ENCODE data around the gene GALNT1.

Gene GALNT1

GRCh38 chr18:35619464-35619863 lies 37.9 kb downstream of the GALNT1 start:
- DNase-seq = no peak

GRCh38 chr18:35619941-35620340 lies 38.4 kb downstream of the GALNT1 start:
- no peak for DNase-seq

DNA sequence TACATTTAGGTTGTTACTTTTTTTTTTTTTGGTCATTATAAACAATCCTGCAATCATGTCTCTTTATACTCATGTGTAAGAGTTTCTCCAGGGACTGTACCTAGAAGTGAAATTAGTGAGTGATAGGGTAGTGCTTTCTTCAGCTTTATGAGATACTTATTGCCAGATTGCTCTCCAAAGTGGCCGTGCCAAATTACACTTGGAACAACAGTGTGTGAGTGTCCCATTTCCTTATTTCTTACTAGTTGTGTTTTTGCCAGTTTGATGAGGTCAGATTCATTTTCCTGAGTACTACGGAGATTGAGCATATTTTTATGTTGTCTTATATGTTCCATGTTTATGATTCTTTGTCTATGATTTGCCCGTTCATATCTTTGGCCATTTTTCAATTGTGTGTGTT lies 39.2 kb downstream of the GALNT1 start:
- DNase-seq = no peak

- no peak for DNase-seq
Observed at GRCh38 chr18:35623255-35623654, 41.7 kb downstream of the GALNT1 start.

DNA sequence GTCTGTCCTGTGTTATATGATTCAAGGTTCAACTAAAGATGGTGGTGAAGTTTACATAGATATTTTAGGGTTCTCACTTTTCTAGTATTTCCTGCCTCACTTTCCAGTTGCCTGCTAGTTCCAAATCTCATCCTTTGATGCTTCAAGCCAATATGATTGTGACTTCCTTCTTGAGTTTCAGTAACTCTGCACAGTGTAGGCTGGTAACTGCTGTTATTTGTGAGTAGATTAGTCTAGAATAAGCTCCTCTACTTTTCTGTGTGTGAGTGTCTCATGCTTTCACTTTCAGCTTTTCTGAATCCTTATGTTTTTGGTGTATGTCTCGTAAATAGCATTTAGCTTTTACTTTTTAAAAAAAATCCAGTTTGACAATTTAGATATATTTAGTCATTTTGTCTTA lies 42.6 kb downstream of the GALNT1 start:
- DNase-seq = no peak

GRCh38 chr18:35625232-35625631 lies 43.7 kb downstream of the GALNT1 start:
- DNase-seq = no peak

GRCh38 chr18:35633761-35634160 lies 52.2 kb downstream of the GALNT1 start:
- no peak for DNase-seq

DNA sequence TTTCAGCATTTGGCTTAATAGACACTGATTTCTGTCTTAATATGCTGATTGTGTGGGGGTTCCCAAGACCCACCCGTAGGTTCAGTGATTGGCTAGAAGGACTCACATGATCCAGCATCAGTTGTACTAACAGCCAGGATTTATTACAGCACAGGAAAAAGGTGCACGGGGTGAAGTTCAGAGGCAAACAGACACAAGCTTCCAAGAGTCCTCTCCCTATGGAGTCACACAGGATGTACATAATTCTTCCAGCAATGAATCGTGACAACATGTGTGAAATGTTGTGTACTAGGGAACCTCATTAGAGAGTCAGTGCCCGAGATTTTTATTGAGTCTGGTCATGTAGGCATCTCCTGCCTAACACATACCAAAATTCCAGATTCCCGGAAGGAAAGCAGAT lies 52.8 kb downstream of the GALNT1 start:
- DNase-seq = no peak

DNA sequence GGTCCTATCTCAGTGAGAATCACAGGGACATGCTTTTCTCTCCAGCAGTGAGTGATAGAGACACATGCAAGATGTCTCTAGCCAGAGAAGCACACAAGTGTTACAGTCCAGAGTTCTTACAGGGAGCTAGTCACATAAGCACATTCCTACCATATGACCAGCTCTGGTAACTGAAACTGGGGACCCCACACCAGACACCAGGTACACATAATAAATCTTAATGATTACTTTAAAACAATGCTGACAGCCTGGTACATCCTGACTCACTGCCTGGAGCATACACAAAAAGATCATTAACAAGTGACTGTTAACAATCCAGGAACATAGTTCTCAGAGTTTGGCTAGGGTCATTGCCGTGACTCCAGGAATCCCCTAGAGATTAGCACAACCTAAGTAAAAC lies 53.6 kb downstream of the GALNT1 start:
- DNase-seq = no peak

GRCh38 chr18:35637227-35637626 lies 55.7 kb downstream of the GALNT1 start:
- no peak for DNase-seq

DNA sequence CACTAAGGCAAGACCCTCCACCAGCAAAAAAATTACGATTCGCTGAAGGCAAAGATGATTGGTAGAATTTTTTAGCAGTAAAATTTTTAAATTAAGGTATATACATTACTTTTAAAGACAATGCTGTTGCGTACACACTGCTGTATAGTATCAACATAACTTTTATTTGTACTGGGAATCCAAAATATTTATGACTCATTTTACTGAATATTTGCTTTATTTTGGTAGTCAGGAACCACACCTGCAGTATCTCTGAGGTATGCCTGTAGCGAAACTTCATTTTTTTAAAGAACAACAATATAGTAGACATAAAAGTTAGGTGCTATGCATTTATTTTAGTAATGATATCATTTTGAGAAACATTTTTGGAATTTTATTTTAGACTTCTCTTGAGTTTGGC lies 57.8 kb downstream of the GALNT1 start:
- no peak for DNase-seq

GRCh38 chr18:35641467-35641866 lies 59.9 kb downstream of the GALNT1 start:
- DNase-seq = no peak

DNA sequence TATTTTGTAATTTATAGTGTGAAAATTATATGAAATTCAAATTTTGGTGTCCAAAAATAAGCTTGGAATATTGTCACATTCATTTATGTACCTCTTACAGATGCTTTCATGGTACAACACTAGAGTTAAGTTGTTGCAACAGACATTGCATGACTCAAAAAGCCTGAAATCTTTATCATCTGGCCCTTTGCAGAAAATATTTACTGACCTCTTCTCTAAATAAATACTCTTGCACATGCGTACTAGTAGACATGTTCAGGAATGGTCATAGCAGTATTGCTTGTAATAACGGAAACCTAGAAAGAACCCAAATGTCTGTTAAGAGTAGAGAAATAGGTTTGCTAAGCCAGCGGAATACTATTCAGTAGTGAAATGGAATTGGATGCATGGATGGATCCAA lies 60.4 kb downstream of the GALNT1 start:
- no peak for DNase-seq

- no peak for DNase-seq
Observed at GRCh38 chr18:35642802-35643201, 61.3 kb downstream of the GALNT1 start.

GRCh38 chr18:35646449-35646848 lies 64.9 kb downstream of the GALNT1 start:
- DNase-seq = no peak

GRCh38 chr18:35653392-35654135 lies 72.0 kb downstream of the GALNT1 start:
- no peak for DNase-seq

DNA sequence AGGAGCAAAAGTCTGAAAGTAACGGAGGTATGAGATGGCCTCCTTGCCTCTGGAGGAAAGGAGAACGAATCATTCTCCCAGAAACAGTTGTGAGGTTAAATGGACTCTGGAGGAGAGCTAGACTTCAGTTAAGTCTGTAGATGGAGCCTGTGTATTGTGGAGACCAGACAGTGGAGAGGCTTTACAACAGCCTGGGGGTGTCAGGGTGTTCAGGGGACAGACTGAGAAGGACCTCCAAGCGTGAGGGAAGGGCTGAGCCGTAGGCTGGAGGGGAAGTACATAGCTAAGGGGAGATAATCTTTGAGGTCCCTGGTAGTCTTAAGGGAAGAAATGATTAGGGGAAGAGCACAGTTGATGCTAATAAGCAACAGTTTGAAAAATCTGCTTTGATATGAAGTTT lies 76.6 kb downstream of the GALNT1 start:
- no peak for DNase-seq

- no peak for DNase-seq
Observed at GRCh38 chr18:35661483-35662146, 80.1 kb downstream of the GALNT1 start.

- DNase-seq = no peak
Observed at GRCh38 chr18:35662293-35663062, 80.9 kb downstream of the GALNT1 start.

DNA sequence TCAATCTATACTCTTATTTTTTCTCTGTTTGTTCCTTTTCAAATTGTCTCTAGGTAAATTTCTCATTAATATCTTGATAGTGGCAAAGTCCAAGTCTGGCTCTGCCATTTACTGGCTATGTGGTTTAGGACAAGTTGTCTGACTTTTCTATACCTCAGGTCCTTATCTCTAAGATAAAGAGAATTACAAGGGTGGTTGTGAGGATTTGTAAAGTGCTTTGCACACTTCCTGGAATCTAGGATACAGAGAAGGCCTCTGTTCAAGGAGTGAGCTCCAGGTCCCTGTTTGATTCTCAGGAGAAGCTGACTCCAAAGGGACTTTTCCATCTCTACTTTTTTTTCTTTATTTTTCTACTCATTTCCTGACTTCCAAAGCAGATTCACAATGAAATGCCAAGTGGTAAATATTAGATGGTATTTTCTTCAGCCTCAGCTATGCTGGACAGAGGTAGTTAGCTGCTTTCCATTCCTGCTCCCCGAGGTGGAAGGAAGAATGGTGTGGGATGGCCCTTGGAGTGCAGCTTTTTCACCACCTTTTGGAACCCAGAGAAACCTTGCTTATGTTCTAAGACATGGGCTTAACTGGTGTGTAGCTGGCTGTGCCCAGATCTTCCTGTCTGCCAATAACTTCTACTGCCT lies 90.5 kb downstream of the GALNT1 start:
- no peak for DNase-seq

DNA sequence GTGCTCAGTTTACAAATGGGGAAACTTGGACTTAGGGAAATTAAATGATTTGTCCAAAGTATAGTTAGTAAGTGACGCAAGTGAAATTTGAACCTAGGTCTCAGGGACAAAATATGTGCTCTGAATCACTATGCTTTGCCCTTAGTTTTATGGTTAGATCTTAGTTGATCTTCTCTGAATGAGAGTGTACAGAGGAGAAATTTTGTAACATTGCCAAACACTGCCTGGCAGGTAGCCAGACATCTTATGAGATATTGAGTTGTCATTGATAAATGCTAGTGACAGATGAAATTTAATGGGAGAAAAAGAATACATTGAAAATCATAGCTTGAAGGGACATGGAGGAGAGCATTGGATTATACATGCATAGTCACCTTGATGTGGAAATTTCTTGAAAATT lies 91.4 kb downstream of the GALNT1 start:
- DNase-seq = no peak

- DNase-seq = no peak
Observed at GRCh38 chr18:35673682-35674081, 92.1 kb downstream of the GALNT1 start.

GRCh38 chr18:35680139-35680551 lies 98.6 kb downstream of the GALNT1 start:
- DNase-seq = no peak
